ENCODE results near the gene ACOT9.

DNA sequence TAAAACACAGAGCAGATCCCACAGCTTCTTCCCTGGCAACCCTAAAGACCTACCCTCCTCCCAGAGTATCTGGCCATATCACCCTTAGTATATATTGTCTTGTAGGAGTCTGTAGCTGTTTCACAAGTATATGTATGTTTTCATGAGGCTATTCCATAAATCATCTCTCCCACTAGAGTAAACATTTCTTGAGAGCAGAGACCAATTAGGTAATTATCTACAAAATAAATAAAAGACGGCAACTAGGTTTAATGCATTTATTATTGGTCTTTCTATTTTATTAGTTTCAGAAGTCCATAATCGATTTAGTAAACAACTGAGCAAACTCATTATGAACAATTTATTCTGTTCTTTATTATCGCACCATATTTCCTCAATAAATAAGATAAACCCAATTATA is 7.0 kb downstream of the ACOT9 start:
- TF ChIP-seq CTCF (IDR thresholded peaks at IDR 0.05; ENCODE audit: poor library complexity, severe bottlenecking): no peak
- no peak for TF ChIP-seq EZH2 (IDR thresholded peaks at IDR 0.05; ENCODE audit: borderline replicate concordance, insufficient read depth, low read length, poor library complexity, severe bottlenecking)
- no peak for TF ChIP-seq REST (IDR thresholded peaks at IDR 0.05; ENCODE audit: borderline replicate concordance)
- no peak for TF ChIP-seq MXI1 (conservative IDR thresholded peaks at IDR 0.05; ENCODE audit: poor library complexity, severe bottlenecking)
- TF ChIP-seq SMC3 (conservative IDR thresholded peaks at IDR 0.05; ENCODE audit: poor library complexity): no peak
- TF ChIP-seq EP300 (conservative IDR thresholded peaks at IDR 0.05; ENCODE audit: poor library complexity, severe bottlenecking): no peak
- no peak for TF ChIP-seq RAD21 (conservative IDR thresholded peaks at IDR 0.05)
- no peak for TF ChIP-seq POLR2AphosphoS5 (IDR thresholded peaks at IDR 0.05)
- TF ChIP-seq TAF1 (IDR thresholded peaks at IDR 0.05; ENCODE audit: low read depth): no peak
